H1 (cell line): ENCODE data around the gene STX12.

Source experiments
- CEBPB ChIP-seq: IDR thresholded peaks from 2 replicates; pipeline ENCODE4 v1.6.1; 2012; ENCODE audit warnings: low read depth, low read length
- CHD1 ChIP-seq: IDR thresholded peaks from 2 replicates; pipeline ENCODE4 v1.6.1; 2012; ENCODE audit warnings: low read depth, low read length, improper control_type of control experiment
- CHD2 ChIP-seq: IDR thresholded peaks from 2 replicates; pipeline ENCODE4 v1.6.1; 2012; ENCODE audit warnings: low read length, improper control_type of control experiment
- CTCF ChIP-seq, 3 experiments: IDR thresholded peaks; 1 replicate in 2 of 3; 2 replicates in 1 of 3; pipeline versions ENCODE4 v1.5.1 to v1.6.1; 2011; ENCODE audit warnings: low read length in 3 of 3, mild to moderate bottlenecking in 3 of 3, inconsistent platforms in 2 of 3, low read depth in 1 of 3, moderate library complexity in 1 of 3; ENCODE audit not compliant: insufficient read depth in 1 of 3; ENCODE audit errors: control extremely low read depth in 1 of 3
- EP300 ChIP-seq, 2 experiments: IDR thresholded peaks; 1 replicate in 1 of 2; 2 replicates in 1 of 2; pipeline ENCODE4 v1.6.1; 2011 to 2012; ENCODE audit warnings: low read depth in 2 of 2, low read length in 2 of 2, mild to moderate bottlenecking in 2 of 2, borderline replicate concordance in 1 of 2, inconsistent platforms in 1 of 2, moderate library complexity in 1 of 2
- GABPA ChIP-seq: IDR thresholded peaks from 2 replicates; pipeline ENCODE4 v1.6.1; 2011; ENCODE audit warnings: mild to moderate bottlenecking, low read length, moderate library complexity, borderline replicate concordance; ENCODE audit not compliant: insufficient read depth
- GTF2F1 ChIP-seq: IDR thresholded peaks from 2 replicates; pipeline ENCODE4 v1.6.1; 2012; ENCODE audit warnings: low read depth, low read length, improper control_type of control experiment, borderline replicate concordance
- POLR2AphosphoS5 ChIP-seq: IDR thresholded peaks from 2 replicates; pipeline ENCODE4 v1.6.1; 2011; ENCODE audit warnings: low read depth, low read length
- SIX5 ChIP-seq: IDR thresholded peaks from 2 replicates; pipeline ENCODE4 v1.6.1; 2011; ENCODE audit warnings: mild to moderate bottlenecking, low read depth, low read length
- SP2 ChIP-seq: IDR thresholded peaks from 2 replicates; pipeline ENCODE4 v1.6.1; 2012; ENCODE audit warnings: mild to moderate bottlenecking, low read length, inconsistent platforms
- ZNF274 ChIP-seq: IDR thresholded peaks from 2 replicates; pipeline ENCODE4 v1.7.0; 2012; ENCODE audit warnings: low read length, borderline replicate concordance; ENCODE audit errors: extremely low read depth

- TF ChIP-seq SIX5, result no peak
- TF ChIP-seq POLR2AphosphoS5, result no peak
- no peak for TF ChIP-seq CTCF (IDR thresholded peaks at IDR 0.05; ENCODE audit: control extremely low read depth in 1 of 3, insufficient read depth in 1 of 3, low read depth in 1 of 3, low read length in 3 of 3)
- no peak for TF ChIP-seq EP300 (IDR thresholded peaks at IDR 0.05; ENCODE audit: borderline replicate concordance in 1 of 2, low read depth in 2 of 2, low read length in 2 of 2)
- TF ChIP-seq CHD2, result no peak
- no peak for TF ChIP-seq GTF2F1
- TF ChIP-seq ZNF274, result no peak
- TF ChIP-seq CHD1, result no peak
- no peak for TF ChIP-seq GABPA
- TF ChIP-seq CEBPB, result no peak
- TF ChIP-seq SP2, result no peak
Measured at GRCh38 chr1:27787895-27788294, 14.9 kb downstream of the STX12 start.
